Tibial nerve (tissue), 4 donors: ENCODE data around the gene TRIM13.

Experiments used
- EP300 ChIP-seq, 2 donors: sonication (generic); formaldehyde crosslinking; IDR thresholded peaks; one replicate each; pipeline ENCODE4 v1.6.1; 2017; ENCODE audit warnings: antibody characterized with exemption in 2 of 2, mild to moderate bottlenecking in 1 of 2
- POLR2A ChIP-seq, 2 donors: fragments of 450-650 bp; IDR thresholded peaks; one replicate each; pipeline ENCODE4 v1.6.1; 2017; ENCODE audit warnings: antibody characterized with exemption in 2 of 2, mild to moderate bottlenecking in 2 of 2, moderate library complexity in 2 of 2
- TF ChIP-seq, protein P1 (sequence below), 5 experiments: fragments of 200-600 bp in 3 of 5; fragments of 450-650 bp in 2 of 5; sonication (generic) in 3 of 5; IDR thresholded peaks; one replicate each; pipeline ENCODE4 v1.5.1; 2016 to 2019; ENCODE audit warnings: antibody characterized with exemption in 5 of 5, mild to moderate bottlenecking in 3 of 5, moderate library complexity in 2 of 5

DNA sequence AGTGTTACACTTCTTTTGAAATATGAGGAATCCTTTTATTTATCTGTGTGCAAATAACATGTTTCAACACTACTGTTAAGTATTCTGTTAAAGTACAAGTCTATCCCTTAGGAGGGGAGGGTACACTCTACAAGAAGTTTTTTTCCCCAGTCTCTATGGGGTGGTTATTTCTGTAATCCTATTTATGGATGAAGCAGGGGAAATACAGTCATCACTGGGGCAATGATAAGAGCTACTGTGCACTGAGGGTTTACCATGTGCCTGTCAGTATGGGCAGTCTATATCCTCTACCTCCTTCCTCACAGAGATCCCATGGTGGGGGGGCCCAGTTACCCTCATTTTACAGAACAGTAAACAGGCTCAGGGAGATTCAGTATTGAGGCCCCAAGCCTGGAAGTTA, 16.6 kb upstream of the TRIM13 start:
- TF ChIP-seq, protein P1, sequence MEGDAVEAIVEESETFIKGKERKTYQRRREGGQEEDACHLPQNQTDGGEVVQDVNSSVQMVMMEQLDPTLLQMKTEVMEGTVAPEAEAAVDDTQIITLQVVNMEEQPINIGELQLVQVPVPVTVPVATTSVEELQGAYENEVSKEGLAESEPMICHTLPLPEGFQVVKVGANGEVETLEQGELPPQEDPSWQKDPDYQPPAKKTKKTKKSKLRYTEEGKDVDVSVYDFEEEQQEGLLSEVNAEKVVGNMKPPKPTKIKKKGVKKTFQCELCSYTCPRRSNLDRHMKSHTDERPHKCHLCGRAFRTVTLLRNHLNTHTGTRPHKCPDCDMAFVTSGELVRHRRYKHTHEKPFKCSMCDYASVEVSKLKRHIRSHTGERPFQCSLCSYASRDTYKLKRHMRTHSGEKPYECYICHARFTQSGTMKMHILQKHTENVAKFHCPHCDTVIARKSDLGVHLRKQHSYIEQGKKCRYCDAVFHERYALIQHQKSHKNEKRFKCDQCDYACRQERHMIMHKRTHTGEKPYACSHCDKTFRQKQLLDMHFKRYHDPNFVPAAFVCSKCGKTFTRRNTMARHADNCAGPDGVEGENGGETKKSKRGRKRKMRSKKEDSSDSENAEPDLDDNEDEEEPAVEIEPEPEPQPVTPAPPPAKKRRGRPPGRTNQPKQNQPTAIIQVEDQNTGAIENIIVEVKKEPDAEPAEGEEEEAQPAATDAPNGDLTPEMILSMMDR (IDR thresholded peaks at IDR 0.05): no peak
- TF ChIP-seq POLR2A (IDR thresholded peaks at IDR 0.05) (no peak), EP300 (IDR thresholded peaks at IDR 0.05) (no peak)
